ENCODE measurements around the gene SLC25A29.

Gene SLC25A29

DNA sequence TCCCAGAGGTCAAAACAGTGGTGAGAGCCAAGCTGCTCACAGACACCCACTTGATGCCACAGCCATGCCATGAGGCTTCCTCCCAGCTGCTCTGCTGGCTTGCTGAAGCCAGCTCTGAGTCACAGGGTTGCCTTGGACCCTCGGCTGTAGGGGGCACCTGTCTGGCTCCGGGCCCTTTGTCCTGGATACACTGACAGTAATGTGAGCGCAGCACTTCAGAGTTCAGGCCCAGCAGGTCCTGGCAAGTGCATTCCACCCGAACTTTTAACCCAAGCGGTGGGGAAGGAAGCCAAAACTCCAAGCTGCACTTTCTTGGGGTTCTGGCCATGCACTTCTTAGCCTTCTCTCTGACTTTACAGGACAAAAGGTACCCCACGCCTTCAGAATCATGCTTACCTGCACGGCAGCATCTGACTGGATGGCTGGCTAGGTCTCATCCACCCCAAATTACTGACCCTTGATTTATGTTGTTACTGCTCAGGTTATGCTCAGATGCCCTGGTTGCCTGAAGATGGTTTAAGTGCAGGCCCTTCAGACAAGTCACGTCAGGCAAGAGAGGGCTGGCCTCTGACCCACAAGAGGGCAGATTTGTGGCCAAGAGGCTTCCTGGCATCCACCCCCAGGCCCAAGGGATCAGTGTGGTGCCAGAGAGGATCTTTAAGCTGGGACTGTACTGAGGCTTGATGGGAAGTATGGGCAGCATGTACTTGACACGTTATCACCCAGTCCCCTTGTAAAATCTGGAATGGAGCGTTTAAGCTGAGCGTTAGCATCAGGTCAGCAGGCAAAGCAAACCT is 24.8 kb downstream of the SLC25A29 start:
- H3K36me3 ChIP-seq (ENCODE audit: control insufficient read depth, insufficient read depth, low read length), result peaks cover 4% of the 10 kb centered on the region
- WGBS, 2 experiments, result 90 to 92% methylated on average over 11 of the region's 11 CpGs

DNA sequence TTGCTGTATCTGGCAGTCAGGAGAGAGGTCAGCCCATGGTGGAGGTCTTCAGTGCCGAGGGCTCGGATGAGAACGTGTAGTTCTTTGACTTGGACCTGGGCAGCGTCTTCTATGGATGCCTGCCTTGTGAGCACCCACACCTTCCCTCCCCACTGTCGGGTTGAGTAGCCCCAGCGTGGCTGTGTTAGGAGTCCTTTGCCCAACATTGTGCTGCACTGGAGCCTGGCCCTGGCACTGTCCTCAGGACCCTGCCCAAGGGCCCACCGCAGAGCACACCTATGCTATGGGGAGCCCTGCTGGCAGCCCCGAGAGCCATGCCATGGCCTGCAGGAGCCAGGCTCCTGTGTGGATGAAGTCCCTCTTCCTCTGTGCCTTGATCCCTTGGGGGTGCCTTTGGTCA is 26.7 kb downstream of the SLC25A29 start:
- WGBS, 2 experiments, result 94 to 96% methylated on average over 8 of the region's 8 CpGs
- Histone ChIP-seq H3K9me3 (ENCODE audit: control insufficient read depth, low read length) (no peaks in the 10 kb centered on the region), H3K27ac (ENCODE audit: insufficient read depth, low read depth, low read length, poor library complexity, severe bottlenecking) (no peak overlapping the region), H3K4me1 (ENCODE audit: control insufficient read depth, insufficient read depth, low read length) (no peaks in the 10 kb centered on the region), H3K4me3 (ENCODE audit: insufficient read depth, low read depth, low read length) (no peak overlapping the region), H3K36me3 (ENCODE audit: control insufficient read depth, insufficient read depth, low read length) (peaks cover 4% of the 10 kb centered on the region), H3K27me3 (ENCODE audit: control insufficient read depth, insufficient read depth, low read length, poor library complexity, severe bottlenecking) (no peaks in the 10 kb centered on the region)

More for the DNA sequence above, 24.8 kb downstream of the SLC25A29 start:
- Histone ChIP-seq H3K4me1 (ENCODE audit: control insufficient read depth, insufficient read depth, low read length) (no peaks in the 10 kb centered on the region), H3K27me3 (ENCODE audit: control insufficient read depth, insufficient read depth, low read length, poor library complexity, severe bottlenecking) (no peaks in the 10 kb centered on the region), H3K4me3 (ENCODE audit: insufficient read depth, low read depth, low read length) (no peak overlapping the region), H3K27ac (ENCODE audit: insufficient read depth, low read depth, low read length, poor library complexity, severe bottlenecking) (no peak overlapping the region), H3K9me3 (ENCODE audit: control insufficient read depth, low read length) (no peaks in the 10 kb centered on the region)

DNA sequence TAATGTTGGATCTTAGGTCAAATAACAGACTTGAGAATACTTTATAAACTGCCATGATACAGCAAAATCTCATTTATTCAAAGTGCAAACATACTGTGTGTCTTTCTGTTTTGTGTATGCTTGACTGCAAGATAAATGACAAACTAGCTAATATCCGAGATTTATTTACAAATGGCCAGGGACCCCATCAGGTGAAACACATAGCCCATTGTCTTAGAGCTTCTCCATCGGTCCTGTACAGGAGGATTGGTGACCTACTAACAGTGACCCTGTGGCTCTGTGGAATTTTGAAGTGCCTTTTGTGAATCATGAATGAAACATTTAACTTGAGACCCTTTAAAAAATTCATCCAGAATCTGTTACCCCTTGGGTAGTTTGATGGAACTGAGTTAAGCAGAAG is 27.1 kb downstream of the SLC25A29 start:
- Histone ChIP-seq H3K9me3 (ENCODE audit: control insufficient read depth, low read length) (no peaks in the 10 kb centered on the region), H3K27me3 (ENCODE audit: control insufficient read depth, insufficient read depth, low read length, poor library complexity, severe bottlenecking) (no peaks in the 10 kb centered on the region), H3K36me3 (ENCODE audit: control insufficient read depth, insufficient read depth, low read length) (peaks cover 4% of the 10 kb centered on the region), H3K4me3 (ENCODE audit: insufficient read depth, low read depth, low read length) (no peak overlapping the region), H3K4me1 (ENCODE audit: control insufficient read depth, insufficient read depth, low read length) (no peaks in the 10 kb centered on the region), H3K27ac (ENCODE audit: insufficient read depth, low read depth, low read length, poor library complexity, severe bottlenecking) (no peak overlapping the region)
- WGBS, 2 experiments, result 92 to 94% methylated on average over 2 of the region's 2 CpGs

DNA sequence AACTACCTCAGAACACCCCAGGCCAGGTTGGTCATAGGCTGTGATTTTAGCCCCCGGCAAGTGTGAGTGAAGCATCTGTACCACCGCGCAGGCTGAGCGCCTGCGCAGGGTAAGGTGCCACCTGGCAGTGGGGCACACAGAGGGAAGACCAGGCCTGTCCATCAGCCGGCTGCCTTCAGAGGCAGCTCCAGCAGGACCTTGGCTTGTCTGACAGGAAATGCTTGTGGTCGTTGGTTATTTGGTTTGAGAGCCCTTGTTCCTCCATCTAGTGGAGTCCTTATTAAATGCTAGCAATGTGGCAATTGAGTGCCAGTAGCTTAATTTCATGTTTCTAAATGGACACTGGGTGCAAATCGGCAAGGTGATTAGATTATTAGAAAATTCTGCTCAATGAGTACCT is 27.5 kb downstream of the SLC25A29 start:
- peaks cover 4% of the 10 kb centered on the region for H3K36me3 ChIP-seq (ENCODE audit: control insufficient read depth, insufficient read depth, low read length)
- WGBS, 2 experiments, result 94% methylated on average over 8 of the region's 8 CpGs

DNA sequence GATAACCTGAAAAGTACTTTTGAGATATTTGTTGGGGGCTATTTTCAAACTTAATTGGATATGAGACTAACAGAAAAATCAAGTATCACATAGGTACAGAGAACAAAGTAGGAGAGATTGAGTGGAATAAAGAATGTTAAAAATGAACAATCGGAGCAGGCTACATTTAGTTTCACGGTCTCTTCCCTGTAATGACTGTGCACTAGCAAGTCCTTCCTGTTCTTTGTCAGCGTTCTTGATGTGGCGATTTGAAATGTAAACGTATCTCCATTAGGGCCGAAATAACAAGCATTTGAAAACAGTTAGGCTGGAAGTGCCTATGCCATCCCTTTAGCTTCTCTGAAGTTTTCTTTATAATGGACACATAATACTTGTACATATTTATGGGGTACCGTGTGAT is 31.0 kb downstream of the SLC25A29 start:
- 87 to 92% methylated on average over 6 to 7 of the region's 7 CpGs for WGBS, 2 experiments
- Histone ChIP-seq H3K4me1 (ENCODE audit: control insufficient read depth, insufficient read depth, low read length) (no peaks in the 10 kb centered on the region), H3K27me3 (ENCODE audit: control insufficient read depth, insufficient read depth, low read length, poor library complexity, severe bottlenecking) (no peaks in the 10 kb centered on the region), H3K4me3 (ENCODE audit: insufficient read depth, low read depth, low read length) (no peak overlapping the region), H3K27ac (ENCODE audit: insufficient read depth, low read depth, low read length, poor library complexity, severe bottlenecking) (no peak overlapping the region), H3K36me3 (ENCODE audit: control insufficient read depth, insufficient read depth, low read length) (peaks cover 7% of the 10 kb centered on the region), H3K9me3 (ENCODE audit: control insufficient read depth, low read length) (no peaks in the 10 kb centered on the region)

More for the DNA sequence above, 27.5 kb downstream of the SLC25A29 start:
- no peaks in the 10 kb centered on the region for H3K27me3 ChIP-seq (ENCODE audit: control insufficient read depth, insufficient read depth, low read length, poor library complexity, severe bottlenecking)
- H3K9me3 ChIP-seq (ENCODE audit: control insufficient read depth, low read length), result no peaks in the 10 kb centered on the region
- no peak overlapping the region for H3K27ac ChIP-seq (ENCODE audit: insufficient read depth, low read depth, low read length, poor library complexity, severe bottlenecking)
- H3K4me1 ChIP-seq (ENCODE audit: control insufficient read depth, insufficient read depth, low read length), result no peaks in the 10 kb centered on the region
- no peak overlapping the region for H3K4me3 ChIP-seq (ENCODE audit: insufficient read depth, low read depth, low read length)

DNA sequence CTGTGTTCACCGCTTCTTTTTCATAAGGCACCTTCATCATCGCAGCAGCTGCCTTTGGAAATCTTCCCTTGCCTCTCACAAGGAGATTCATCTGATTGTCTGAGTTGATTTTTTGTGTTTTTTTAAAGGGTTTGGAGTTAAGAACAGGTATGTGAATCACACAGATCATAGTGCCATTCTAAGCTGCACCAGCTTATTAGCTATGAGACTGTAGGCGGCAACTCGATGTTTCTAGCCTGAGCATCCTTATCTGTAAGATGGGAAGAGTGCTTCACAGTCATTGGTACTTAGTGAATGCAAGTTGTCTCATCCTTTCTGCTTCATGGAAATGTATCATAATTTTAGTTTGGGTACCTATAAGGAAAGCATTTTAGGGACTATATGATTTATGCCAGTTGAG is 32.0 kb downstream of the SLC25A29 start:
- WGBS, 2 experiments, result 96 to 97% methylated on average over 4 of the region's 4 CpGs
- Histone ChIP-seq H3K36me3 (ENCODE audit: control insufficient read depth, insufficient read depth, low read length) (peaks cover 7% of the 10 kb centered on the region), H3K27me3 (ENCODE audit: control insufficient read depth, insufficient read depth, low read length, poor library complexity, severe bottlenecking) (no peaks in the 10 kb centered on the region)

DNA sequence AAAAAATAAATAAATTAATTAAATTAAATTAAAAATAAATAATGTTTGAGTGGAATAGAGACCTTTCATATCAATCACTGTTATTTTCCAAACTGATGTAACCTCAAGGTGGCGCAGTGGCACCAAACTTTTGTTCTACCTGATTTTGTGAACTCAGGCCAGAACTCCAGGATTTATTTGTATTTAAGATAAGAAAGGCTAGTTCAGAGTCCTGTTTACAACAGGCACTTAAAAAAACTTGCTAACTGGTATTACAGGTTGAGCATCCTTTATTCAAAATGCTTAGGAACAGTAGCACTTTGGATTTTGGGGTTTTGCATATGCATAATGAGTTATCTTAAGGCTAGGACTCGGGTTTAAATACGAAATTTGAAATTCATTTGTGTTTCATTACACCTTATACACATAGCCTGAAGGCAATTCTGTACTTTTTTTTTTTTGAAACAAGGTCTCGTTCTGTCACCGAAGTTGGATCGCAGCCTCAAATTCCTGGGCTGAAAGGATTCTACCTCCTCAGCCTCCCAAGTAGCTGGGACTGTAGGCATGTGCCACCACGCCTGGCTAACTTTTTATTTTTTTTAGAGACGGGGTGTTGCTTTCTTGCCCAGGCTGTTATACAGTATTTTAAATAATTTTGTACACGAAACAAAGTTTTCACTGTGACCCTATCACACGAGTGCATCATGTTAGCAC is 34.9 kb downstream of the SLC25A29 start:
- no peaks in the 10 kb centered on the region for H3K9me3 ChIP-seq (ENCODE audit: control insufficient read depth, low read length)
- H3K4me3 ChIP-seq (ENCODE audit: insufficient read depth, low read depth, low read length), result no peak overlapping the region
- H3K4me1 ChIP-seq (ENCODE audit: control insufficient read depth, insufficient read depth, low read length), result no peaks in the 10 kb centered on the region
- no peaks in the 10 kb centered on the region for H3K27me3 ChIP-seq (ENCODE audit: control insufficient read depth, insufficient read depth, low read length, poor library complexity, severe bottlenecking)
- H3K27ac ChIP-seq (ENCODE audit: insufficient read depth, low read depth, low read length, poor library complexity, severe bottlenecking), result no peak overlapping the region
- WGBS, 2 experiments, result 95 to 96% methylated on average over 10 of the region's 10 CpGs
- H3K36me3 ChIP-seq (ENCODE audit: control insufficient read depth, insufficient read depth, low read length), result peaks cover 3% of the 10 kb centered on the region

More for the DNA sequence above, 32.0 kb downstream of the SLC25A29 start:
- H3K4me1 ChIP-seq (ENCODE audit: control insufficient read depth, insufficient read depth, low read length), result no peaks in the 10 kb centered on the region
- H3K27ac ChIP-seq (ENCODE audit: insufficient read depth, low read depth, low read length, poor library complexity, severe bottlenecking), result no peak overlapping the region
- no peak overlapping the region for H3K4me3 ChIP-seq (ENCODE audit: insufficient read depth, low read depth, low read length)
- H3K9me3 ChIP-seq (ENCODE audit: control insufficient read depth, low read length), result no peaks in the 10 kb centered on the region

DNA sequence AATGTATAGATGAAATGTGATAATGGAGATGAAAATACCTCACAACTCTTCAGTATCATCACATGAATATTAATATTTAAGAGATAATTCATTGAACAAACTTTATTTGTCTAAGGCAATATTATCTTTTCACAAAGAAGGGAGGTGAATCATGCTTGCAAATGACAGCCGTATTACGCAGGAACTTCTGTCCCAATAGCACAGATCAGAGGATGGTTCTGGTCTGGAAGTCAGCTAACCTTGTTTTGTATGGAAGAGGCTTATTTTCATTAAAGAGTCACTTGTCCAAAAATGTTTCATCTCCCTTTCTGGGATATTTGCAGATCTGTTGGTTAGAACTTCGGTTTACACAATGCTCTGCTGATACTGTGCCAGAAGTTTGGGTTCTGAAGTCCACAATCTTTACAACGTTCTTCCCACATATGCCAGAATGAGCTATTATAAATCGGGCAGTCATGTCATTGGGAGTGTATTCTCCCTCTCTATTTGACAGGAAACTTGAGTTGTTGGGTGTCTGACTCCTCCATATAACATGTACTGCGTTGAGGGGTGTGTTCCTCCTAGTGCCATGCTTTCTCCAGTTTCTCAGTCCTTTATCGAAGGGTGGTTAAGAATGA is 37.5 kb downstream of the SLC25A29 start:
- Histone ChIP-seq H3K27ac (ENCODE audit: insufficient read depth, low read depth, low read length, poor library complexity, severe bottlenecking) (no peak overlapping the region), H3K4me3 (ENCODE audit: insufficient read depth, low read depth, low read length) (no peak overlapping the region), H3K36me3 (ENCODE audit: control insufficient read depth, insufficient read depth, low read length) (peaks cover 7% of the 10 kb centered on the region), H3K27me3 (ENCODE audit: control insufficient read depth, insufficient read depth, low read length, poor library complexity, severe bottlenecking) (no peaks in the 10 kb centered on the region), H3K9me3 (ENCODE audit: control insufficient read depth, low read length) (no peaks in the 10 kb centered on the region), H3K4me1 (ENCODE audit: control insufficient read depth, insufficient read depth, low read length) (no peaks in the 10 kb centered on the region)
- 93 to 96% methylated on average over 7 of the region's 7 CpGs for WGBS, 2 experiments

DNA sequence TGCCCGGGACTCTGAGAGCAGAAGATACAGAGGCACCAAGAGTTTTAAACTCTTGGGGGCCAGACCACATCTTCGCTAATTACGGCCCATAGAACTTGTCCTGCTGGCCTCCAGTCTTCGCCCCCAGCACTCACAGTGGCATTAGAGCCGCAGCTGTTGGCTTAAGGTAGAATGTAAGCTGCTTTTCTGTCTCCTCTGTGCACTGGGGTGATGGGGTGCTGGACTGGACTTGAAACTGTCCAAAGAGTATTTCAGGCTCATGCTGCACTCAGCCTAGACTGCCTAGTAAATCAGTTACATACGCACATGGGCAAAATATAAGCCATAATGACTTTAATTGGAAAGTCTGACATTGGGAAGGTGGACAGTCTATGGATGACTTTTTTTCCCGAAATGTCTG is 38.3 kb downstream of the SLC25A29 start:
- Histone ChIP-seq H3K4me1 (ENCODE audit: control insufficient read depth, insufficient read depth, low read length) (no peaks in the 10 kb centered on the region), H3K27me3 (ENCODE audit: control insufficient read depth, insufficient read depth, low read length, poor library complexity, severe bottlenecking) (no peaks in the 10 kb centered on the region), H3K9me3 (ENCODE audit: control insufficient read depth, low read length) (no peaks in the 10 kb centered on the region), H3K27ac (ENCODE audit: insufficient read depth, low read depth, low read length, poor library complexity, severe bottlenecking) (no peak overlapping the region), H3K4me3 (ENCODE audit: insufficient read depth, low read depth, low read length) (no peak overlapping the region), H3K36me3 (ENCODE audit: control insufficient read depth, insufficient read depth, low read length) (peaks cover 11% of the 10 kb centered on the region)
- WGBS, 2 experiments, result 96 to 100% methylated on average over 7 of the region's 7 CpGs

DNA sequence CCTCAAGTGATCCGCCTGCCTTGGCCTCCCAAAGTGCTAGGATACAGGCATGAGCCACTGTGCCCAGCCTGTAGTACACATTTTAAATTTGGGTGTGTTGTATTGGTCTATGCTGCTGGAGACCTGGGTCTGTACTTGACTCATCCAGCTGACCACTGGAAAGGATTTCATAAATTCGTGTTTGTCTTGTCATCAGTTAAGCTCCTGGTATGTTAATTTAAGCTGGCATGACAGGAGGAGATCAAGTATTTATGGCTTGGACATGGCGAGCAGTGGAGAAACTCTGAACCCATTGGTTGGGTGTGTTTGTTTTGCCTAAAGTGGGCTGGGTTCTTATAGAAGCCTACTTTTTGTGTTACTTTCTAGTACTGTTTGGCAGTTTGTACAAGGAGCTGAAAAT is 43.1 kb downstream of the SLC25A29 start:
- WGBS, 2 experiments, result 94 to 95% methylated on average over 3 of the region's 3 CpGs
- Histone ChIP-seq H3K4me3 (ENCODE audit: insufficient read depth, low read depth, low read length) (no peak overlapping the region), H3K9me3 (ENCODE audit: control insufficient read depth, low read length) (no peaks in the 10 kb centered on the region), H3K36me3 (ENCODE audit: control insufficient read depth, insufficient read depth, low read length) (peaks cover 12% of the 10 kb centered on the region), H3K27me3 (ENCODE audit: control insufficient read depth, insufficient read depth, low read length, poor library complexity, severe bottlenecking) (no peaks in the 10 kb centered on the region), H3K4me1 (ENCODE audit: control insufficient read depth, insufficient read depth, low read length) (no peaks in the 10 kb centered on the region), H3K27ac (ENCODE audit: insufficient read depth, low read depth, low read length, poor library complexity, severe bottlenecking) (no peak overlapping the region)

Measured in ectodermal cell (in vitro differentiated cells).